Keratinocyte (primary cell): ENCODE measurements around the gene ITPR2. TPM values are rescaled to one million over a fixed set of nuclear protein-coding genes. Genes with fewer than 3 reads are reported as not detected.
A peak's percentile ranks its signal among the peaks of the same experiment; 100 is the strongest.

Experiments used
- DNase-seq: peaks from one replicate; pipeline ENCODE4 v3.0.0-alpha.2; 2011; ENCODE audit warnings: low read depth, missing footprints, low spot score
- FAIRE-seq: peaks from 2 replicates; lab custom pipeline; 2011; peaks lifted over from hg19 to GRCh38; lab: Jason Lieb, UNC
- H2AFZ ChIP-seq: 2 replicates; pipeline ENCODE4 v1.6.0; 2012; ENCODE audit warnings: low read length, control low read depth, inconsistent platforms; ENCODE audit not compliant: control insufficient read depth
- H3K27ac ChIP-seq: 2 replicates; pipeline ENCODE4 v1.5.1; 2011; ENCODE audit warnings: low read length; ENCODE audit not compliant: control insufficient read depth, insufficient read depth
- H3K27me3 ChIP-seq: 3 replicates; pipeline ENCODE4 v1.6.0; 2011; ENCODE audit warnings: low read length; ENCODE audit not compliant: control insufficient read depth, insufficient read depth; ENCODE audit errors: extremely low read depth
- H3K36me3 ChIP-seq, 2 experiments: 2 replicates in 1 of 2; 3 replicates in 1 of 2; pipeline ENCODE4 v1.5.1; 2011; ENCODE audit warnings: low read length in 2 of 2, mild to moderate bottlenecking in 1 of 2; ENCODE audit not compliant: control insufficient read depth in 2 of 2, insufficient read depth in 2 of 2; ENCODE audit errors: extremely low read depth in 1 of 2
- H3K4me1 ChIP-seq: 3 replicates; pipeline ENCODE4 v1.5.1; 2011; ENCODE audit warnings: low read length; ENCODE audit not compliant: control insufficient read depth, insufficient read depth; ENCODE audit errors: extremely low read depth
- H3K4me2 ChIP-seq: 3 replicates; pipeline ENCODE4 v1.6.0; 2011; ENCODE audit warnings: low read depth, low read length; ENCODE audit not compliant: control insufficient read depth, insufficient read depth; ENCODE audit errors: extremely low read depth
- H3K4me3 ChIP-seq, 3 experiments: fragments of 200-600 bp in 1 of 3; sonication (generic) in 1 of 3; 2 replicates in 2 of 3; 3 replicates in 1 of 3; pipeline ENCODE4 v1.5.1; 2011 to 2016; ENCODE audit warnings: low read length in 3 of 3, mild to moderate bottlenecking in 3 of 3, control low read depth in 2 of 3, inconsistent platforms in 1 of 3, low read depth in 1 of 3, mixed read lengths in 1 of 3, mixed run types in 1 of 3, moderate library complexity in 1 of 3; ENCODE audit not compliant: control insufficient read depth in 2 of 3, insufficient read depth in 2 of 3; ENCODE audit errors: extremely low read depth in 1 of 3
- H3K79me2 ChIP-seq: 2 replicates; pipeline ENCODE4 v1.6.0; 2012; ENCODE audit warnings: low read length; ENCODE audit not compliant: control insufficient read depth, insufficient read depth
- H3K9ac ChIP-seq: 3 replicates; pipeline ENCODE4 v1.6.0; 2011; ENCODE audit warnings: low read length; ENCODE audit not compliant: control insufficient read depth, insufficient read depth; ENCODE audit errors: extremely low read depth
- H3K9me1 ChIP-seq: 3 replicates; pipeline ENCODE4 v1.6.0; 2011; ENCODE audit warnings: low read length; ENCODE audit not compliant: control insufficient read depth, insufficient read depth; ENCODE audit errors: extremely low read depth
- H3K9me3 ChIP-seq: 2 replicates; pipeline ENCODE4 v1.5.1; 2012; ENCODE audit warnings: low read depth, low read length; ENCODE audit not compliant: control insufficient read depth
- H4K20me1 ChIP-seq: 3 replicates; pipeline ENCODE4 v1.6.0; 2011; ENCODE audit warnings: low read length; ENCODE audit not compliant: control insufficient read depth, insufficient read depth; ENCODE audit errors: extremely low read depth
- EZH2 ChIP-seq: IDR thresholded peaks from one replicate; pipeline ENCODE4 v1.6.1; 2012; ENCODE audit warnings: inconsistent platforms, mild to moderate bottlenecking, low read length, moderate library complexity
- dilution Hi-C: fragments of 300-500 bp; cut with MboI; formaldehyde crosslinking; loops from one replicate; pipeline ENCODE4 v1.7.0; 2020; ENCODE audit warnings: low sequenced_read_pairs; ENCODE audit not compliant: extremely low pct_ligation_motif_present
- polyA plus RNA-seq, 5 experiments: library from polyadenylated mRNA; depleted of rRNA in 3 of 5; stranded (reverse) in 3 of 5; stranded (forward) in 1 of 5; unstranded in 1 of 5; fragments of >200 nt; gene quantifications; 1 replicate in 1 of 5; 2 replicates in 3 of 5; 3 replicates in 1 of 5; pipeline versions ENCODE4 v1.2.1 to v1.2.3, GENCODE V29; 2011 to 2012; ENCODE audit warnings: missing spikeins in 2 of 5, low read depth in 1 of 5, low replicate concordance in 1 of 5
- TF ChIP-seq, protein P1 (sequence below), 3 experiments: IDR thresholded peaks in 1 of 3; conservative IDR thresholded peaks in 1 of 3; optimal IDR thresholded peaks in 1 of 3; 2 replicates in 2 of 3; 3 replicates in 1 of 3; pipeline versions ENCODE3 to v1.5.1; 2011; ENCODE audit warnings: low read length in 3 of 3, mild to moderate bottlenecking in 3 of 3, moderate library complexity in 2 of 3, control low read depth in 1 of 3, inconsistent platforms in 1 of 3; ENCODE audit not compliant: insufficient read depth in 2 of 3; ENCODE audit errors: extremely low read depth in 1 of 3

The ITPR2 gene
- polyA plus RNA-seq, 1 donor (not counting 4 experiments of a cell fraction or from before 2014, with no cell fraction given) = 7.6 TPM

DNA sequence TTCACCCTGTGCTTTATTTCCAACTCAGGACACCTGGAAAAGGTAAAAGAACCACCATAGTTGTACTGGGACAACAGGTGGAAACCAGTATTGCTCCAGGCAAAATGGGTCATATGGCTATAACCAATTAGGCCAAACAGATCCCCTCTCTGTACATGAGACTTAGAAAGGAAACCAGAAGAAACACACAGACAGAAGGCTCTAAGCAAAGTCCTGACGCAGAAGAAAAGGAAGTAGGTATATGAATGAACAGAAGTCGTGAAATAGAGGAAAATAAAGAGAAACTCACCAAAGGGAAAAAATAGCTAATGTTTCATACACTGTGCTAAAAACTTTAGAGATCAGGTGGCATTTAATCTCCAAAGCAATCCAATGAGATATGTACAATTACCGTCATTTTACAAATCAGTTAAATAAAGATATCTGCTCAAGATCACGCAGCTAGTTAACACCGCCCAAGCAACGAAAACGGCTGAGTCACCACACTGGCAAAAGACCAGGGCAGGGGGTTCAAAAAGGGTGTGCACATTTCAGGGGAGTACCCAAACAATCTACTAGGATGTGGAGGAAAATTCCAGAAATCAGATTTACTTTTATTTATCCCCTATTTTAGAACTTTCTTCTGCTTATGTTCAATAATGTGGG lies 82.3 kb downstream of the ITPR2 start:
- Histone ChIP-seq H4K20me1 (no peaks in the 10 kb centered on the region), H3K36me3 (no peaks in the 10 kb centered on the region), H3K4me2 (peak overlapping the region; percentile 87), H3K9me1 (no peaks in the 10 kb centered on the region), H3K4me1 (peaks cover 41% of the 10 kb centered on the region), H3K27me3 (no peaks in the 10 kb centered on the region), H2AFZ (no peak overlapping the region), H3K4me3 (no peak overlapping the region), H3K27ac (no peak overlapping the region), H3K9me3 (no peaks in the 10 kb centered on the region), H3K79me2 (no peaks in the 10 kb centered on the region), H3K9ac (no peak overlapping the region)
- DNase-seq (no peak), FAIRE-seq (no peak)
- dilution Hi-C loops = no loop called here
- no peak for TF ChIP-seq EZH2
- TF ChIP-seq, protein P1, sequence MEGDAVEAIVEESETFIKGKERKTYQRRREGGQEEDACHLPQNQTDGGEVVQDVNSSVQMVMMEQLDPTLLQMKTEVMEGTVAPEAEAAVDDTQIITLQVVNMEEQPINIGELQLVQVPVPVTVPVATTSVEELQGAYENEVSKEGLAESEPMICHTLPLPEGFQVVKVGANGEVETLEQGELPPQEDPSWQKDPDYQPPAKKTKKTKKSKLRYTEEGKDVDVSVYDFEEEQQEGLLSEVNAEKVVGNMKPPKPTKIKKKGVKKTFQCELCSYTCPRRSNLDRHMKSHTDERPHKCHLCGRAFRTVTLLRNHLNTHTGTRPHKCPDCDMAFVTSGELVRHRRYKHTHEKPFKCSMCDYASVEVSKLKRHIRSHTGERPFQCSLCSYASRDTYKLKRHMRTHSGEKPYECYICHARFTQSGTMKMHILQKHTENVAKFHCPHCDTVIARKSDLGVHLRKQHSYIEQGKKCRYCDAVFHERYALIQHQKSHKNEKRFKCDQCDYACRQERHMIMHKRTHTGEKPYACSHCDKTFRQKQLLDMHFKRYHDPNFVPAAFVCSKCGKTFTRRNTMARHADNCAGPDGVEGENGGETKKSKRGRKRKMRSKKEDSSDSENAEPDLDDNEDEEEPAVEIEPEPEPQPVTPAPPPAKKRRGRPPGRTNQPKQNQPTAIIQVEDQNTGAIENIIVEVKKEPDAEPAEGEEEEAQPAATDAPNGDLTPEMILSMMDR (optimal IDR thresholded peaks at IDR 0.05 in 1 of 3, IDR thresholded peaks at IDR 0.05 in 1 of 3, conservative IDR thresholded peaks at IDR 0.05 in 1 of 3; ENCODE audit: extremely low read depth in 1 of 3, insufficient read depth in 2 of 3, low read length in 3 of 3) = no peak

DNA sequence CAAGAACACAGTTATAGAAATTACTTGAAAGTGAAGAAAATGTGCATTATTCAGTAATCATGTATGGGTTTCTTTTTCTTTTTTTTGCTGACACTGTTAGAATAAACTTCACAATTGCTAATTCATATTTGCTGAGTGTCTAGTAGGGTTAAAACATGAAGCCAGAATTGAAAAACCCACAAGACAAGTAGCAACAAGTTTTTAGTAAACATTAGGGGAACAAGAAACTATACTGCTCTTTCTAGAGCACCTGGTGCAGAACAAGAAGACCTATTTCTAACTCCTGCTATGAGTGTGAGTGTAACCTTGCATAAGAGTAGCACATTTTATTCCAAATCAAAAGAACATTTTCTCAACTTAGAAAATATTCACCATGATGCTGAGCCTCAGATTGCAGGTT lies 83.2 kb downstream of the ITPR2 start:
- Histone ChIP-seq H3K4me3 (peak overlapping the region in 1 of 3 experiments; percentile 57), H3K9ac (no peak overlapping the region), H3K4me1 (peaks cover 41% of the 10 kb centered on the region), H3K4me2 (peak overlapping the region; percentile 87), H2AFZ (no peak overlapping the region), H4K20me1 (no peaks in the 10 kb centered on the region), H3K36me3 (no peaks in the 10 kb centered on the region), H3K9me1 (no peaks in the 10 kb centered on the region), H3K27me3 (no peaks in the 10 kb centered on the region), H3K27ac (peak overlapping the region; percentile 45), H3K79me2 (no peaks in the 10 kb centered on the region), H3K9me3 (no peaks in the 10 kb centered on the region)
- dilution Hi-C loops = no loop called here
- no peak for DNase-seq
- FAIRE-seq = peak; percentile 55
- TF ChIP-seq EZH2 = no peak
- TF ChIP-seq, protein P1 (optimal IDR thresholded peaks at IDR 0.05 in 1 of 3, IDR thresholded peaks at IDR 0.05 in 1 of 3, conservative IDR thresholded peaks at IDR 0.05 in 1 of 3; ENCODE audit: extremely low read depth in 1 of 3, insufficient read depth in 2 of 3, low read length in 3 of 3) = no peak
